ENCODE data around the gene COX6A2.

Gene COX6A2

DNA sequence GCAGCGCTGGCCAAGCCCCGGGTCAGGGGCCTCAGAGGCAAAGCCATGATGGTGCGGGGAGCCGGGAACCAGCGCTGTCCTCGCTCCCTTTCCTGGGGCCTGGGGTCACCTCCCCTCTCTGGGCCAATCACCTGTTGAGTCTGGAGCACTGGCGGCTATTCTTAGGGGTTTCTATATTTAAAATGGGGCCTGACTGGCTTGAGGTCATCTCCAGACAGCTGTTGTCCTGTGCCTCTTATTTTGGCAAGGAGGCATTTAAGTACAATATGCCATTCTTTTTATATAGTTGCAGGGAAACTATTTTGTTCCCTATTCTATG, at the start of gene COX6A2:
Gene COX6A2, minus strand, starts transcription at position 82 of the 319 bp plus-strand sequence. Its CDS starts 35 bp downstream, at position 47.
- no peak for TF ChIP-seq EZH2phosphoT487 (conservative IDR thresholded peaks at IDR 0.05; ENCODE audit: low read length)
- Histone ChIP-seq H3K27me3 (ENCODE audit: low read length) (no peaks in the 10 kb centered on the region), H3K79me2 (ENCODE audit: insufficient read depth, low read length) (no peaks in the 10 kb centered on the region), H4K20me1 (ENCODE audit: low read depth, low read length) (no peaks in the 10 kb centered on the region), H3K9me3 (ENCODE audit: insufficient read depth, low read length) (no peaks in the 10 kb centered on the region), H3K4me3 (ENCODE audit: insufficient read depth, low read length, poor library complexity, severe bottlenecking) (no peak within 1 kb of the TSS), H3K27ac (ENCODE audit: low read depth, low read length) (no peak within 1 kb of the TSS), H3K4me2 (ENCODE audit: low read depth, low read length, poor library complexity, severe bottlenecking) (no peak within 1 kb of the TSS), H3K9me2 (replicated peaks; ENCODE audit: insufficient read depth, low read length) (no peaks in the 10 kb centered on the region), H3K36me3 (ENCODE audit: low read length) (no peaks in the 10 kb centered on the region), H3K9ac (ENCODE audit: low read length) (no peak within 1 kb of the TSS), H2AFZ (ENCODE audit: low read depth, low read length, severe bottlenecking) (no peak within 1 kb of the TSS), H3F3A (ENCODE audit: insufficient read depth) (no peaks in the 10 kb centered on the region)

DNA sequence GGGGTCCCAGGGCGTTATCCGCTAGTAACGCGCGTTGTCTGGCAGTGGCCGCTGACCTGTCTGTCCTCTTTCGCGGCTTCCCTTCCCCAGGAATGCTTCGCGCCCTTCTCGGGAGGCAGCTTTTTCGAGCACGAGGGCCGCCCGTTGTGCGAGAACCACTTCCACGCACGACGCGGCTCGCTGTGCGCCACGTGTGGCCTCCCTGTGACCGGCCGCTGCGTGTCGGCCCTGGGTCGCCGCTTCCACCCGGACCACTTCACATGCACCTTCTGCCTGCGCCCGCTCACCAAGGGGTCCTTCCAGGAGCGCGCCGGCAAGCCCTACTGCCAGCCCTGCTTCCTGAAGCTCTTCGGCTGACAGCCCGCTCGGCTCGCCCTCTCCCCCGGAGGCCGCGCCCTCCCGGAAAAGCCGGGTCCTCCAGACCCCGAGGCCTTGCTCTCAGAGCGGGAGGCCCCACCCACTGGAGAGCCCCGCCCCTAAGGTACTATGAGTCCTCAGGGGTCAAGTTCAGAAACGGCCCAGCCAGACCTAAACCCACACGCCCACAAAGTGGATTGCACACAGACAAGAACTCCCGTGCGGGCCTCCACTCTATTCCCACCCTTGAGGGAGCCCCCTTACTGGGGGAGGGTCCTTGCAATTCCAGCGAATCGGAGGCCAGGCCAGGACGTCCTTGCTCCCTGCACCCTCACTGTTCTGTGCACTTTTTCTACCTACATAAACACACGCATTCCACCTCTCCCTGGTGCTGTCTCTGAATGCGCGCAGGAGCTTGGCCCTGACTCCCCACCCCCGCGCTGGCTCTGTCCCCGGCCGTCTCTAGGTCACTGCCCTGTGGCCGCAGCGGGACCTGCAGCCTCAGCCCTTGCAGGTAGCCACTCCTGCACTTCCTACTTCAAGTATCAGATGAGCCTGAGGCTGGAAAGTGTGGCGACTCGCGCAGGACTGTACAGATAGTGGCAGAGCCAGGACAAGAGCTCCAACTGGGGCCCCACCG, 49.4 kb upstream of the COX6A2 start:
- Histone ChIP-seq H3K9ac (ENCODE audit: low read length) (no peak overlapping the region), H2AFZ (ENCODE audit: low read depth, low read length, severe bottlenecking) (no peak overlapping the region), H3K36me3 (ENCODE audit: low read length) (no peaks in the 10 kb centered on the region), H3K4me2 (ENCODE audit: low read depth, low read length, poor library complexity, severe bottlenecking) (no peak overlapping the region), H3K27ac (ENCODE audit: low read depth, low read length) (no peak overlapping the region), H3K4me3 (ENCODE audit: insufficient read depth, low read length, poor library complexity, severe bottlenecking) (no peak overlapping the region), H3F3A (ENCODE audit: insufficient read depth) (no peaks in the 10 kb centered on the region), H3K9me2 (replicated peaks; ENCODE audit: insufficient read depth, low read length) (no peaks in the 10 kb centered on the region), H4K20me1 (ENCODE audit: low read depth, low read length) (no peaks in the 10 kb centered on the region), H3K9me3 (ENCODE audit: insufficient read depth, low read length) (no peaks in the 10 kb centered on the region), H3K27me3 (ENCODE audit: low read length) (no peaks in the 10 kb centered on the region), H3K79me2 (ENCODE audit: insufficient read depth, low read length) (no peaks in the 10 kb centered on the region)
- TF ChIP-seq, protein P1, sequence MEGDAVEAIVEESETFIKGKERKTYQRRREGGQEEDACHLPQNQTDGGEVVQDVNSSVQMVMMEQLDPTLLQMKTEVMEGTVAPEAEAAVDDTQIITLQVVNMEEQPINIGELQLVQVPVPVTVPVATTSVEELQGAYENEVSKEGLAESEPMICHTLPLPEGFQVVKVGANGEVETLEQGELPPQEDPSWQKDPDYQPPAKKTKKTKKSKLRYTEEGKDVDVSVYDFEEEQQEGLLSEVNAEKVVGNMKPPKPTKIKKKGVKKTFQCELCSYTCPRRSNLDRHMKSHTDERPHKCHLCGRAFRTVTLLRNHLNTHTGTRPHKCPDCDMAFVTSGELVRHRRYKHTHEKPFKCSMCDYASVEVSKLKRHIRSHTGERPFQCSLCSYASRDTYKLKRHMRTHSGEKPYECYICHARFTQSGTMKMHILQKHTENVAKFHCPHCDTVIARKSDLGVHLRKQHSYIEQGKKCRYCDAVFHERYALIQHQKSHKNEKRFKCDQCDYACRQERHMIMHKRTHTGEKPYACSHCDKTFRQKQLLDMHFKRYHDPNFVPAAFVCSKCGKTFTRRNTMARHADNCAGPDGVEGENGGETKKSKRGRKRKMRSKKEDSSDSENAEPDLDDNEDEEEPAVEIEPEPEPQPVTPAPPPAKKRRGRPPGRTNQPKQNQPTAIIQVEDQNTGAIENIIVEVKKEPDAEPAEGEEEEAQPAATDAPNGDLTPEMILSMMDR (IDR thresholded peaks at IDR 0.05; ENCODE audit: insufficient read depth, low read length, poor library complexity, severe bottlenecking): no peak
- no peak for TF ChIP-seq EZH2phosphoT487 (conservative IDR thresholded peaks at IDR 0.05; ENCODE audit: low read length)

DNA sequence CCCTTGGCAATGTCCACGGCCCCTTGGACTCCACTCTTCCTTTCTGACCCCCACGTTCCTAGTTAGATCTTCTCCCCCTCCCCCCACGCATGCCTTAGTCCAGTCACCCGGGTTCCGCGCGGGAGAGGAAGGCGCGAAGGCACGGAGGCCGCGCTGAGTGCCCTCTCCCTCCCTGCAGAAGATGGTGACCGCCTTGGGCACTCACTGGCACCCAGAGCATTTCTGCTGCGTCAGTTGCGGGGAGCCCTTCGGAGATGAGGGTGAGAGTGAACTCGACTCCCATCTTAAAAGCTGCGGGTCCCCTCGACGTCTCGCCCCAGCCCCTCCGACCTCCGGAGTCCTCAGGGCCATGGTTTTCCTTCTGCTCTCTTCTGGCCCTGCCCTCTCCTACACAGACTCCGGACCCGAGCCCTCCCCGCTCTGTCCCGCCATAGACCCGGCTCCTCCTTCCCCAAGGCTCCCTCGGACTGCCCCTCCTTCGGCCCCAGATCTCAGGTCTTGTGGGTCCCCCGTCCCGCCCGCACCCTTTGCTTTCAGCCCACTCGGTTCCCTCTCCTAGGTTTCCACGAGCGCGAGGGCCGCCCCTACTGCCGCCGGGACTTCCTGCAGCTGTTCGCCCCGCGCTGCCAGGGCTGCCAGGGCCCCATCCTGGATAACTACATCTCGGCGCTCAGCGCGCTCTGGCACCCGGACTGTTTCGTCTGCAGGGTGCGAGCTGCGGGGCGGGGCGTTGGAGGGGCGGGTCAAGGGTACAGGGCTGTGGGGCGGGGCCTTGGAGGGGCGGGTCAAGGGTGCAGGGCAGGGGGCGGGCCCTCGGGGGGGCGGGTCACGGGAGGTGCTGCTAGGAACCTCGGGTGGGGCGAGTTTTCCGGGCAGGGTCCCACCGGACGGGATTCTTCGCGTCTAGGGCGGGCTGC, 48.4 kb upstream of the COX6A2 start:
- no peaks in the 10 kb centered on the region for H3K27me3 ChIP-seq (ENCODE audit: low read length)
- no peak overlapping the region for H3K27ac ChIP-seq (ENCODE audit: low read depth, low read length)
- no peak overlapping the region for H2AFZ ChIP-seq (ENCODE audit: low read depth, low read length, severe bottlenecking)
- no peaks in the 10 kb centered on the region for H3K79me2 ChIP-seq (ENCODE audit: insufficient read depth, low read length)
- no peaks in the 10 kb centered on the region for H4K20me1 ChIP-seq (ENCODE audit: low read depth, low read length)
- H3K9me2 ChIP-seq (replicated peaks; ENCODE audit: insufficient read depth, low read length): no peaks in the 10 kb centered on the region
- no peaks in the 10 kb centered on the region for H3K36me3 ChIP-seq (ENCODE audit: low read length)
- no peaks in the 10 kb centered on the region for H3F3A ChIP-seq (ENCODE audit: insufficient read depth)
- H3K4me2 ChIP-seq (ENCODE audit: low read depth, low read length, poor library complexity, severe bottlenecking): no peak overlapping the region
- no peak for TF ChIP-seq EZH2phosphoT487 (conservative IDR thresholded peaks at IDR 0.05; ENCODE audit: low read length)
- TF ChIP-seq, protein P1 (IDR thresholded peaks at IDR 0.05; ENCODE audit: insufficient read depth, low read length, poor library complexity, severe bottlenecking): no peak
- H3K9ac ChIP-seq (ENCODE audit: low read length): no peak overlapping the region
- H3K4me3 ChIP-seq (ENCODE audit: insufficient read depth, low read length, poor library complexity, severe bottlenecking): no peak overlapping the region
- no peaks in the 10 kb centered on the region for H3K9me3 ChIP-seq (ENCODE audit: insufficient read depth, low read length)
